GM23338 (cell line): ENCODE measurements around the gene MRPL44. TPM values are rescaled to one million over a fixed set of nuclear protein-coding genes. Genes with fewer than 3 reads are reported as not detected.
"Not testable (repeated sequence)": the region's sequence is repeated elsewhere in the genome, so short reads cannot be mapped to it uniquely, and the experiment has no call there.

Source experiments
- ATAC-seq: fragments of 200-7000 bp; cut with Tn5 transposase; 3 replicates; pipeline ENCODE4 v1.9.1; 2020
- DNase-seq: peaks from one replicate; pipeline ENCODE4 v3.0.0-alpha.2; 2015; ENCODE audit warnings: low spot score
- H2AFZ ChIP-seq: fragments of 200-600 bp; sonication (generic); 2 replicates; pipeline ENCODE4 v1.8.0; 2016; ENCODE audit warnings: antibody characterized with exemption, mild to moderate bottlenecking, moderate library complexity
- H3F3A ChIP-seq: fragments of 200-600 bp; sonication (generic); replicated peaks from 2 replicates; pipeline ENCODE4 v1.8.0; 2017; ENCODE audit warnings: antibody characterized with exemption, mixed run types, low read depth
- H3K27ac ChIP-seq: fragments of 200-600 bp; sonication (generic); 2 replicates; pipeline ENCODE4 v1.6.1; 2016; ENCODE audit warnings: low read depth
- H3K27me3 ChIP-seq: fragments of 200-600 bp; sonication (generic); 2 replicates; pipeline ENCODE4 v1.8.0; 2016; ENCODE audit warnings: mild to moderate bottlenecking, mixed run types, moderate library complexity; ENCODE audit not compliant: insufficient read depth
- H3K36me3 ChIP-seq: fragments of 200-600 bp; sonication (generic); 2 replicates; pipeline ENCODE4 v1.8.0; 2016; ENCODE audit warnings: mild to moderate bottlenecking; ENCODE audit not compliant: insufficient read depth
- H3K4me1 ChIP-seq: fragments of 200-600 bp; sonication (generic); 2 replicates; pipeline ENCODE4 v1.8.0; 2016; ENCODE audit warnings: mild to moderate bottlenecking, moderate library complexity; ENCODE audit not compliant: insufficient read depth
- H3K4me2 ChIP-seq: fragments of 200-600 bp; sonication (generic); 2 replicates; pipeline ENCODE4 v1.7.1; 2017; ENCODE audit warnings: mixed run types
- H3K4me3 ChIP-seq: fragments of 200-600 bp; sonication (generic); 2 replicates; pipeline ENCODE4 v1.6.1; 2016; ENCODE audit warnings: mixed run types
- H3K79me2 ChIP-seq: fragments of 200-600 bp; sonication (generic); replicated peaks from 2 replicates; pipeline ENCODE4 v1.8.0; 2017; ENCODE audit warnings: mild to moderate bottlenecking; ENCODE audit not compliant: insufficient read depth
- H3K9me2 ChIP-seq: fragments of 200-600 bp; sonication (generic); 2 replicates; pipeline ENCODE4 v1.8.0; 2017; ENCODE audit not compliant: insufficient read depth
- H4K20me1 ChIP-seq: fragments of 200-600 bp; sonication (generic); replicated peaks from 2 replicates; pipeline ENCODE4 v1.8.0; 2017; ENCODE audit warnings: mild to moderate bottlenecking; ENCODE audit not compliant: insufficient read depth
- H3K27ac Mint-ChIP-seq: 2 replicates; pipeline ENCODE4 v1.8.0; 2020; ENCODE audit warnings: inconsistent platforms, mild to moderate bottlenecking, moderate library complexity, mixed read lengths
- H3K27me3 Mint-ChIP-seq: 3 replicates; pipeline ENCODE4 v1.8.0; 2022; ENCODE audit warnings: low read depth, mild to moderate bottlenecking, moderate library complexity, mixed read lengths, inconsistent platforms; ENCODE audit not compliant: insufficient read depth, poor library complexity
- H3K36me3 Mint-ChIP-seq: 3 replicates; pipeline ENCODE4 v1.8.0; 2021; ENCODE audit warnings: low read depth, mild to moderate bottlenecking, inconsistent platforms, moderate library complexity, mixed read lengths
- H3K4me1 Mint-ChIP-seq: 3 replicates; pipeline ENCODE4 v1.8.0; 2020; ENCODE audit warnings: mild to moderate bottlenecking, inconsistent platforms, mixed read lengths
- H3K4me3 Mint-ChIP-seq: 3 replicates; pipeline ENCODE4 v1.8.0; 2021; ENCODE audit warnings: moderate library complexity, mild to moderate bottlenecking, inconsistent platforms, mixed read lengths
- H3K9me3 Mint-ChIP-seq: 3 replicates; pipeline ENCODE4 v1.8.0; 2020; ENCODE audit warnings: moderate library complexity, mild to moderate bottlenecking, inconsistent platforms, mixed read lengths
- CREB1 ChIP-seq: fragments of 250-450 bp; sonication (Bioruptor Pico); IDR thresholded peaks from 2 replicates; pipeline ENCODE4 v1.5.0; 2020; ENCODE audit warnings: low read depth, mild to moderate bottlenecking, moderate library complexity
- EZH2phosphoT487 ChIP-seq: fragments of 200-600 bp; sonication (generic); IDR thresholded peaks from one replicate; pipeline ENCODE4 v1.8.1; 2018; ENCODE audit warnings: antibody characterized with exemption; ENCODE audit not compliant: unreplicated experiment
- POLR2AphosphoS5 ChIP-seq: IDR thresholded peaks from 2 replicates; pipeline ENCODE4 v1.6.1; 2016; ENCODE audit warnings: antibody characterized with exemption, low read depth
- STAT1 ChIP-seq: IDR thresholded peaks from one replicate; pipeline ENCODE4 v1.6.1; 2016; ENCODE audit warnings: antibody characterized with exemption; ENCODE audit not compliant: unreplicated experiment
- polyA plus RNA-seq: library from polyadenylated mRNA; unstranded; fragments of >200 nt; fragmentation: Nextera tagmentation; extraction: Ambion mirVana; gene quantifications from 2 replicates; pipeline ENCODE4 v1.2.1, GENCODE V29; 2016
- total RNA-seq: library from RNA; depleted of rRNA; stranded (reverse); fragments of >200 nt; shearing (Covaris generic); gene quantifications from 2 replicates; pipeline ENCODE4 v1.2.3, GENCODE V29; 2014
- TF ChIP-seq, protein P1 (sequence below): fragments of 250-450 bp; sonication (Bioruptor Pico); IDR thresholded peaks from 2 replicates; pipeline ENCODE4 v1.5.0; 2020; ENCODE audit warnings: mild to moderate bottlenecking, moderate library complexity

Gene MRPL44
- total and polyA plus RNA-seq, 2 experiments from 2014 or later: 38.4 to 55.8 TPM

DNA sequence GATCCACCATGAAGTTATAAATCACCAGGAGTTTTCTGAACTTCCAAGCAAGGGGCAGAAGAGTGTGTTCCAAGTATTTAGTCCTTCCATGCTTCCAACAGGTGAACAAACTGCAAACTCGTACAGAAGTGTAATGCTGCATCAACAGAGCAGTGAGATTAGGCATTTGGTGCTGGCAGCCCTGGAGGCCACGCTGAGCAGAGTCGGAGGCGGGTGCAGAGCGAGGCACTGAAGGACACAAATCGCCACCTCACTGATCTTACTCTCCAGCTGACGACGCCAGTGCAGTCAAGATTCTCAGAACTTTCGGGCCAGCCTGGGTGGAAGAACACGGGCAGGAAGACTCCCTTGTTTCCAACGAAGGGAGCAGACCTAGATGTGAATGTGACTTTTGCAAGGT lies 42.6 kb downstream of the MRPL44 start:
- H3K27me3 ChIP-seq: no peaks in the 10 kb centered on the region
- H3K4me1 ChIP-seq: peaks cover 9% of the 10 kb centered on the region; the same call in 1 of the 2 replicates
- H3K4me3 ChIP-seq: no peak overlapping the region
- H3K79me2 ChIP-seq: no peaks in the 10 kb centered on the region; the same call in 1 of the 2 replicates
- Mint-ChIP-seq H3K27ac (no peak overlapping the region), H3K36me3 (peaks cover 26% of the 10 kb centered on the region), H3K27me3 (peaks cover 3% of the 10 kb centered on the region), H3K9me3 (no peaks in the 10 kb centered on the region; the same call in 2 of the 3 replicates), H3K4me1 (peaks cover 18% of the 10 kb centered on the region), H3K4me3 (no peak overlapping the region)
- H3K4me2 ChIP-seq: no peak overlapping the region
- H3K9me2 ChIP-seq: no peaks in the 10 kb centered on the region
- H4K20me1 ChIP-seq: no peaks in the 10 kb centered on the region
- H3K27ac ChIP-seq: no peak overlapping the region
- TF ChIP-seq EZH2phosphoT487: no peak
- TF ChIP-seq CREB1 (CRISPR knock-in tag): no peak
- TF ChIP-seq, protein P1, sequence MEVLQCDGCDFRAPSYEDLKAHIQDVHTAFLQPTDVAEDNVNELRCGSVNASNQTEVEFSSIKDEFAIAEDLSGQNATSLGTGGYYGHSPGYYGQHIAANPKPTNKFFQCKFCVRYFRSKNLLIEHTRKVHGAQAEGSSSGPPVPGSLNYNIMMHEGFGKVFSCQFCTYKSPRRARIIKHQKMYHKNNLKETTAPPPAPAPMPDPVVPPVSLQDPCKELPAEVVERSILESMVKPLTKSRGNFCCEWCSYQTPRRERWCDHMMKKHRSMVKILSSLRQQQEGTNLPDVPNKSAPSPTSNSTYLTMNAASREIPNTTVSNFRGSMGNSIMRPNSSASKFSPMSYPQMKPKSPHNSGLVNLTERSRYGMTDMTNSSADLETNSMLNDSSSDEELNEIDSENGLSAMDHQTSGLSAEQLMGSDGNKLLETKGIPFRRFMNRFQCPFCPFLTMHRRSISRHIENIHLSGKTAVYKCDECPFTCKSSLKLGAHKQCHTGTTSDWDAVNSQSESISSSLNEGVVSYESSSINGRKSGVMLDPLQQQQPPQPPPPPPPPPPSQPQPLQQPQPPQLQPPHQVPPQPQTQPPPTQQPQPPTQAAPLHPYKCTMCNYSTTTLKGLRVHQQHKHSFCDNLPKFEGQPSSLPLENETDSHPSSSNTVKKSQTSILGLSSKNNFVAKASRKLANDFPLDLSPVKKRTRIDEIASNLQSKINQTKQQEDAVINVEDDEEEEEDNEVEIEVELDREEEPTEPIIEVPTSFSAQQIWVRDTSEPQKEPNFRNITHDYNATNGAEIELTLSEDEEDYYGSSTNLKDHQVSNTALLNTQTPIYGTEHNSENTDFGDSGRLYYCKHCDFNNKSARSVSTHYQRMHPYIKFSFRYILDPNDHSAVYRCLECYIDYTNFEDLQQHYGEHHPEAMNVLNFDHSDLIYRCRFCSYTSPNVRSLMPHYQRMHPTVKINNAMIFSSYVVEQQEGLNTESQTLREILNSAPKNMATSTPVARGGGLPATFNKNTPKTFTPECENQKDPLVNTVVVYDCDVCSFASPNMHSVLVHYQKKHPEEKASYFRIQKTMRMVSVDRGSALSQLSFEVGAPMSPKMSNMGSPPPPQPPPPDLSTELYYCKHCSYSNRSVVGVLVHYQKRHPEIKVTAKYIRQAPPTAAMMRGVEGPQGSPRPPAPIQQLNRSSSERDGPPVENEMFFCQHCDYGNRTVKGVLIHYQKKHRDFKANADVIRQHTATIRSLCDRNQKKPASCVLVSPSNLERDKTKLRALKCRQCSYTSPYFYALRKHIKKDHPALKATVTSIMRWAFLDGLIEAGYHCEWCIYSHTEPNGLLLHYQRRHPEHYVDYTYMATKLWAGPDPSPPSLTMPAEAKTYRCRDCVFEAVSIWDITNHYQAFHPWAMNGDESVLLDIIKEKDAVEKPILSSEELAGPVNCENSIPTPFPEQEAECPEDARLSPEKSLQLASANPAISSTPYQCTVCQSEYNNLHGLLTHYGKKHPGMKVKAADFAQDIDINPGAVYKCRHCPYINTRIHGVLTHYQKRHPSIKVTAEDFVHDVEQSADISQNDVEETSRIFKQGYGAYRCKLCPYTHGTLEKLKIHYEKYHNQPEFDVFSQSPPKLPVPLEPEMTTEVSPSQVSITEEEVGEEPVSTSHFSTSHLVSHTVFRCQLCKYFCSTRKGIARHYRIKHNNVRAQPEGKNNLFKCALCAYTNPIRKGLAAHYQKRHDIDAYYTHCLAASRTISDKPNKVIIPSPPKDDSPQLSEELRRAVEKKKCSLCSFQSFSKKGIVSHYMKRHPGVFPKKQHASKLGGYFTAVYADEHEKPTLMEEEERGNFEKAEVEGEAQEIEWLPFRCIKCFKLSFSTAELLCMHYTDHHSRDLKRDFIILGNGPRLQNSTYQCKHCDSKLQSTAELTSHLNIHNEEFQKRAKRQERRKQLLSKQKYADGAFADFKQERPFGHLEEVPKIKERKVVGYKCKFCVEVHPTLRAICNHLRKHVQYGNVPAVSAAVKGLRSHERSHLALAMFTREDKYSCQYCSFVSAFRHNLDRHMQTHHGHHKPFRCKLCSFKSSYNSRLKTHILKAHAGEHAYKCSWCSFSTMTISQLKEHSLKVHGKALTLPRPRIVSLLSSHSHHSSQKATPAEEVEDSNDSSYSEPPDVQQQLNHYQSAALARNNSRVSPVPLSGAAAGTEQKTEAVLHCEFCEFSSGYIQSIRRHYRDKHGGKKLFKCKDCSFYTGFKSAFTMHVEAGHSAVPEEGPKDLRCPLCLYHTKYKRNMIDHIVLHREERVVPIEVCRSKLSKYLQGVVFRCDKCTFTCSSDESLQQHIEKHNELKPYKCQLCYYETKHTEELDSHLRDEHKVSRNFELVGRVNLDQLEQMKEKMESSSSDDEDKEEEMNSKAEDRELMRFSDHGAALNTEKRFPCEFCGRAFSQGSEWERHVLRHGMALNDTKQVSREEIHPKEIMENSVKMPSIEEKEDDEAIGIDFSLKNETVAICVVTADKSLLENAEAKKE: no peak
- TF ChIP-seq POLR2AphosphoS5: no peak
- TF ChIP-seq STAT1: no peak
- no peak overlapping the region for H2AFZ ChIP-seq
- no peak for ATAC-seq
- no peaks in the 10 kb centered on the region for H3F3A ChIP-seq
- DNase-seq: no peak
- H3K36me3 ChIP-seq: peaks cover 3% of the 10 kb centered on the region; the same call in 1 of the 2 replicates

GRCh38 chr2:224000662-224001061 lies 43.4 kb downstream of the MRPL44 start:
- H3K9me2 ChIP-seq, H3K27ac Mint-ChIP-seq, H3K4me1 ChIP-seq, H4K20me1 ChIP-seq, H3K4me2 ChIP-seq, H2AFZ ChIP-seq, DNase-seq, H3K79me2 ChIP-seq, H3K4me3 ChIP-seq, H3K36me3 ChIP-seq, H3K27me3 Mint-ChIP-seq, ATAC-seq, H3K9me3 Mint-ChIP-seq, H3F3A ChIP-seq, H3K4me3 Mint-ChIP-seq, H3K27ac ChIP-seq, H3K27me3 ChIP-seq: not testable (repeated sequence)
- H3K36me3 Mint-ChIP-seq: peaks cover 26% of the 10 kb centered on the region
- H3K4me1 Mint-ChIP-seq: peaks cover 18% of the 10 kb centered on the region
